Brain microvascular endothelial cell (primary cell): ENCODE results near the gene ACOX3.
"Not testable (repeated sequence)": the region's sequence is repeated elsewhere in the genome, so short reads cannot be mapped to it uniquely, and the experiment has no call there.

Experiments used
- DNase-seq: peaks from one replicate; pipeline ENCODE4 v3.0.0-alpha.2; 2020
- H3K27ac ChIP-seq: fragments of 250-450 bp; sonication (Bioruptor Pico); 2 replicates; pipeline ENCODE4 v1.5.1; 2020; ENCODE audit warnings: mild to moderate bottlenecking, moderate library complexity
- H3K27me3 ChIP-seq: fragments of 250-450 bp; sonication (Bioruptor Pico); replicated peaks from 2 replicates; pipeline ENCODE4 v1.5.1; 2020; ENCODE audit warnings: mild to moderate bottlenecking
- H3K36me3 ChIP-seq: fragments of 250-450 bp; sonication (Bioruptor Pico); replicated peaks from 2 replicates; pipeline ENCODE4 v1.5.1; 2020; ENCODE audit warnings: mild to moderate bottlenecking
- H3K4me3 ChIP-seq: 2 replicates; pipeline ENCODE4 v1.5.1; 2011; ENCODE audit warnings: low read depth, mild to moderate bottlenecking, control low read depth, low read length, moderate library complexity
- CTCF ChIP-seq: IDR thresholded peaks from 2 replicates; pipeline ENCODE4 v1.5.1; 2011; ENCODE audit warnings: low read depth, mild to moderate bottlenecking, moderate library complexity, low read length, control low read depth, inconsistent platforms; ENCODE audit errors: missing control alignments
- in situ Hi-C: cut with HindIII; loops from 2 replicates; pipeline ENCODE4 v1.10.0; 2017; ENCODE audit warnings: low sequenced_read_pairs, low pct_ligation_motif_present

ACOX3 gene

DNA sequence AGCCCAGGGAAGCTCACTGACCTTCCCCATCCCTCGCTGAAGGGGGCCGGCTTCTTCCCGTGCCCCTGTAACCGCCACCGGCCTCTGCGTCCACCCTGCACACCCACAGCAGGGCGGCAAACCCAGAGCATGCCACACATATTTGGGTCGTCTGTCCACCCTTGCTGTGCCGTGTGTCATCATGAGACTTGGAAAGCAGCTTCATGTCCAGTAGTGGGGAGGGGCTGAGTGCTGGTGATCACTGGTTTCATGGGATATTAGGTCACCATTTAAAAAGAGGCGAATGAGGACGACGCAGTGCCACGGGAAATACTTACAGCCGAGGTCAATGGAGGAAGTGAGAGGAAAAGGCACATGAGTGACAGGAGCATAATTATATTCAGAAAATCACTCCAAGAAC is 96.1 kb downstream of the ACOX3 start:
- no peak overlapping the region for H3K27ac ChIP-seq
- in situ Hi-C loops: no loop called here
- DNase-seq: peak; percentile 16
- H3K36me3 ChIP-seq: no peaks in the 10 kb centered on the region
- H3K4me3 ChIP-seq: no peak overlapping the region
- no peaks in the 10 kb centered on the region for H3K27me3 ChIP-seq
- no peak for TF ChIP-seq CTCF

- DNase-seq: no peak
- no peaks in the 10 kb centered on the region for H3K36me3 ChIP-seq
- no peaks in the 10 kb centered on the region for H3K27me3 ChIP-seq
- no peak for TF ChIP-seq CTCF
- H3K27ac ChIP-seq: no peak overlapping the region
- in situ Hi-C loops: no loop called here
- no peak overlapping the region for H3K4me3 ChIP-seq
Measured at GRCh38 chr4:8343967-8344331, 96.6 kb downstream of the ACOX3 start.

- no peak for DNase-seq
- Histone ChIP-seq H3K27me3 (no peaks in the 10 kb centered on the region), H3K36me3 (no peaks in the 10 kb centered on the region), H3K4me3 (no peak overlapping the region), H3K27ac (no peak overlapping the region)
- in situ Hi-C loops: no loop called here
- no peak for TF ChIP-seq CTCF
Measured at GRCh38 chr4:8343262-8343966, 97.1 kb downstream of the ACOX3 start.

GRCh38 chr4:8342651-8343261 is 97.8 kb downstream of the ACOX3 start:
- in situ Hi-C loops: no loop called here

DNA sequence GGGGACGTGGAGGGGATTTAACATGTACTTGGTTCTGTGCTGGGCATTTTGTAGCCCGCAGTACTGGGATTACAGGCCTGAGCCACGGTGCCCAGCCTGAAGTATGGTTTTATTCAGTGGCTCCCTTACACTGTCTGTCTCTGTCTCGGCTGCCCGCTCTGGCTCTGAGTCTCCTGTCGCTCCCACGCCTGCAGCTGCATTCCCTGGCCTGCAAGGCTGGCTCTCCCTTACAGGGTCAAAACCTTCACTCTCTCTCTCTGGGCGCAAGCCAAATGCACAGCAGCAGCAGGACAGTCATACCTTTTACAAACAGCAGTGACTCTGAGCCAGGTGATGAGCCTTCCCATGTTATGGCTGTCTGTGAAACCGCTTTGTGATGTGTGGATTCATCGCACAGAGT is 98.8 kb downstream of the ACOX3 start:
- no peak overlapping the region for H3K4me3 ChIP-seq
- H3K27ac ChIP-seq: no peak overlapping the region
- no peaks in the 10 kb centered on the region for H3K27me3 ChIP-seq
- no peaks in the 10 kb centered on the region for H3K36me3 ChIP-seq
- no peak for TF ChIP-seq CTCF
- DNase-seq: no peak
- in situ Hi-C loops: no loop called here

More at GRCh38 chr4:8342651-8343261, 97.8 kb downstream of the ACOX3 start:
- TF ChIP-seq CTCF: peak; percentile 64
- no peak for DNase-seq
- H3K27me3 ChIP-seq: no peaks in the 10 kb centered on the region
- no peak overlapping the region for H3K27ac ChIP-seq
- no peak overlapping the region for H3K4me3 ChIP-seq
- no peaks in the 10 kb centered on the region for H3K36me3 ChIP-seq

DNA sequence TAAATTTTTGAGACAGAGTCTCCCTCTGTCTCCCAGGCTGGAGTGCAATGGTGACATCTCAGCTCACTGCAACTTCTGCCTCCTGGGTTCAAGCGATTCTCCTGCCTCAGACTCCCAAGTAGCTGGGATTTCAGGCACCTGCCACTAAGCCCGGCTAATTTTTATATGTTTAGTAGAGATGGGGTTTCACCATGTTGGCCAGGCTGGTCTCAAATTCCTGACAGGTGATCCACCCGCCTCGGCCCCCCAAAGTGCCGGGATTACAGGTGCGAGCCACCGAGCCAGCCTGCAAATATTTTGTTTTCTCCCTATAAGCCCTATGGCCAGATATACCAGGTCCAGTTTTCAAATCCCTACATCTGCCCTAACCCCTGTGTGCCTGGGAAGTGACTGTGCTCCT is 99.2 kb downstream of the ACOX3 start:
- H3K4me3 ChIP-seq, DNase-seq, in situ Hi-C loops, H3K27me3 ChIP-seq, H3K36me3 ChIP-seq, H3K27ac ChIP-seq: not testable (repeated sequence)
